ENCODE data around the gene RBM10. TPM values are rescaled to one million over a fixed set of nuclear protein-coding genes. Genes with fewer than 3 reads are reported as not detected.

The RBM10 gene
- total and polyA plus RNA-seq, 2 of the 13 experiments (the other 11 are each of a cell fraction or from before 2014, with no cell fraction given) = 15.9 to 43.1 TPM

DNA sequence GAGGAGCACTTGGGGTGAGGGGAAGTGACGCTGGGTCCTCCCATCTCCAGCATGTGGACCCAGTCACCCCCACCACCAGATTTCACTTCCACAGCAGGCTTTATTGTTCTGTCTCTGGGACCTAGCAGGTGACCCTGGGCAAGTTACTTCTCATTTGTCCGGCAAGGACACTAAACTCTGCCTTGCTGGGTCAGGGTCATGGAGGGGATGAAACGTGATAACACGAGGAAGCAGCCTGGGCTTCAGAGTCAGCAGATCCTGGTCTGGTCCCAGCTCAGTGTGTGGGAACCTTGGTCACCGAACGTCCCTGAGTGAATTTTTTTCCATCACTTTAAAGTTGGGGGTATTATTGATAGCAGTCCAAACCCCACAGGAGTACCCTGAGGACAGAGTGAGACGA is 52.5 kb downstream of the RBM10 start:
- DNase-seq (ENCODE audit: low spot score) (no peak), ATAC-seq (no peak), FAIRE-seq (no peak)
- WGBS (ENCODE audit: low lambda C conversion rate) = 58% methylated on average over 3 of the region's 7 CpGs
- no peak overlapping the region for H3K9ac ChIP-seq (ENCODE audit: insufficient read depth, low read depth, low read length)
- peaks cover 44% of the 10 kb centered on the region for H3K79me2 ChIP-seq (ENCODE audit: insufficient read depth, low read length)
- H3K4me2 ChIP-seq (ENCODE audit: low read depth, low read length) = peak overlapping the region; percentile 47
- ChIA-PET POLR2A (no interaction called here), CTCF (ENCODE audit: low intra/inter-chr PET ratio, low total read pairs) (no interaction called here)
- H2AFZ ChIP-seq (ENCODE audit: low read length) = no peak overlapping the region
- no peak overlapping the region for H3K4me3 ChIP-seq (replicated peaks in 1 of 3; ENCODE audit: insufficient read depth in 1 of 3, low read depth in 2 of 3, low read length in 3 of 3)
- no peaks in the 10 kb centered on the region for H3K9me3 ChIP-seq (ENCODE audit: low read length)
- no peak overlapping the region for H3K27ac ChIP-seq (ENCODE audit: extremely low read length, insufficient read depth, low read length)
- no TSS peak for BruUV-seq (replicated peaks)
- peaks cover 8% of the 10 kb centered on the region for H4K20me1 ChIP-seq (ENCODE audit: insufficient read depth, low read length)
- H3K27me3 ChIP-seq (ENCODE audit: control insufficient read depth in 1 of 2, insufficient read depth in 2 of 2, low read length in 2 of 2) = no peaks in the 10 kb centered on the region; a peak in 1 of 5 replicates
- H3K36me3 ChIP-seq (replicated peaks in 1 of 2; ENCODE audit: control insufficient read depth in 1 of 2, insufficient read depth in 2 of 2, low read length in 2 of 2) = peaks cover 10 to 36% of the 10 kb centered on the region in 2 experiments; a peak in 4 of 5 replicates
- TF ChIP-seq ZNF263 (CRISPR knock-in tag; IDR thresholded peaks at IDR 0.05) = peak; percentile 81
- no peak for TF ChIP-seq MTA3 (CRISPR knock-in tag; IDR thresholded peaks at IDR 0.05)
- no peak for TF ChIP-seq SOX13 (IDR thresholded peaks at IDR 0.05)
- TF ChIP-seq SOX13 (CRISPR knock-in tag; conservative IDR thresholded peaks at IDR 0.05 in 1 of 2, IDR thresholded peaks at IDR 0.05 in 1 of 2) = 0 out of 4 replicates have a peak, but pooled peaks of 1 of the 2 experiments have one; percentile 14
- peak; percentile 23; the same call in 1 of the 2 replicates for TF ChIP-seq RARA (CRISPR knock-in tag; IDR thresholded peaks at IDR 0.05)
- in situ Hi-C loops (cut with HindIII; ENCODE audit: extremely low pct_ligation_motif_present, low pct_unique_long_range_greater_than_20kb) = no loop called here
- H3K4me1 ChIP-seq (ENCODE audit: insufficient read depth, low read length) = peaks cover 84% of the 10 kb centered on the region
- intact Hi-C loops (cut with micrococcal nuclease; ENCODE audit: unreplicated experiment) = no loop called here

DNA sequence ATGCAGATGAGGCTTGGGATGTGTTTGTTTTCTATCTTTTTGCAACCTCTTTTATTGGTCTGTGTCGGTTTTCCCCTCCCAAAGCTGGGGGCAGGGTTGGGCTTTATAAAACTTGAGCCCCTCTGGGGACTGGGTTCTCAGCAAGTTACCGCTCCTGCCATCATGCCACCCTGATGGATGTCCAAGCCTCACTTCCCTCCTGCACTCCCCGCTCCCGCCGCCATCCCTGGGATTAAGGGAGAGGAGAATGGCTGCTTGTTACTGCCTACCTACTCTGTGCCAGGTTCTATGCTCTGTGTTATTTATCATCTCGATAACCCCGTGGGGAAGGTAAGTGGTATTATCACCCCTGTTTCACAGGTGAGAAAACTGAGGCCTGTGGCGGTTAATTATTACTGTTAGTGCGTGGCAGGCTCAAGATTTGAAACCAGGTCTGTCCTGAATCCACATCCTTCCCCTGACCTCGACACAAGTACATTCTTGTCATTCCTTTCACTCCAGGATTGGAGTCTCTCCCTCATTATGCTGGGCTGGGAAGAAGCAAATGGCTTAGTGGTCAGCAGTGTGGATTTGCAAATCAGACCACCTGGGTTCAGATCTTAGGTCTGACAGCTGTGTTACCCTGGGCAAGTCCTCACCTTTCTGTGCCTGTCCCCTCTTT is 53.1 kb downstream of the RBM10 start:
- intact Hi-C loops (cut with micrococcal nuclease; ENCODE audit: unreplicated experiment) = no loop called here
- no peak overlapping the region for H3K4me2 ChIP-seq (ENCODE audit: low read depth, low read length)
- CTCF ChIA-PET (ENCODE audit: low intra/inter-chr PET ratio, low total read pairs) = no interaction called here
- no peaks in the 10 kb centered on the region for H3K9me3 ChIP-seq (ENCODE audit: low read length)
- POLR2A ChIA-PET = no interaction called here
- DNase-seq (ENCODE audit: low spot score) (no peak), FAIRE-seq (no peak), ATAC-seq (no peak)
- peaks cover 8% of the 10 kb centered on the region for H4K20me1 ChIP-seq (ENCODE audit: insufficient read depth, low read length)
- no TSS peak for BruUV-seq (replicated peaks)
- 90% methylated on average over 6 of the region's 10 CpGs for WGBS (ENCODE audit: low lambda C conversion rate)
- in situ Hi-C loops (cut with HindIII; ENCODE audit: extremely low pct_ligation_motif_present, low pct_unique_long_range_greater_than_20kb) = no loop called here
- H3K36me3 ChIP-seq (replicated peaks in 1 of 2; ENCODE audit: control insufficient read depth in 1 of 2, insufficient read depth in 2 of 2, low read length in 2 of 2) = peaks cover 12 to 42% of the 10 kb centered on the region in 2 experiments
- H3K27me3 ChIP-seq (ENCODE audit: control insufficient read depth in 1 of 2, insufficient read depth in 2 of 2, low read length in 2 of 2) = no peaks in the 10 kb centered on the region; a peak in 1 of 5 replicates
- no peak overlapping the region for H2AFZ ChIP-seq (ENCODE audit: low read length)
- H3K27ac ChIP-seq (ENCODE audit: extremely low read length, insufficient read depth, low read length) = no peak overlapping the region
- peaks cover 78% of the 10 kb centered on the region for H3K4me1 ChIP-seq (ENCODE audit: insufficient read depth, low read length)
- H3K4me3 ChIP-seq (replicated peaks in 1 of 3; ENCODE audit: insufficient read depth in 1 of 3, low read depth in 2 of 3, low read length in 3 of 3) = no peak overlapping the region
- peaks cover 44% of the 10 kb centered on the region for H3K79me2 ChIP-seq (ENCODE audit: insufficient read depth, low read length)
- TF ChIP-seq, protein P1, sequence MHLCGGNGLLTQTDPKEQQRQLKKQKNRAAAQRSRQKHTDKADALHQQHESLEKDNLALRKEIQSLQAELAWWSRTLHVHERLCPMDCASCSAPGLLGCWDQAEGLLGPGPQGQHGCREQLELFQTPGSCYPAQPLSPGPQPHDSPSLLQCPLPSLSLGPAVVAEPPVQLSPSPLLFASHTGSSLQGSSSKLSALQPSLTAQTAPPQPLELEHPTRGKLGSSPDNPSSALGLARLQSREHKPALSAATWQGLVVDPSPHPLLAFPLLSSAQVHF (CRISPR knock-in tag; IDR thresholded peaks at IDR 0.05) = no peak
- TF ChIP-seq ZNF629 (CRISPR knock-in tag; conservative IDR thresholded peaks at IDR 0.05) (0 out of 2 replicates have a peak, but pooled peaks have one; percentile 19), ZFYVE20 (CRISPR knock-in tag; IDR thresholded peaks at IDR 0.05; ENCODE audit: borderline replicate concordance, low read depth) (no peak), SIN3B (IDR thresholded peaks at IDR 0.05; ENCODE audit: low read length) (no peak)
- H3K9ac ChIP-seq (ENCODE audit: insufficient read depth, low read depth, low read length) = no peak overlapping the region

Measured in HepG2 (cell line).